ENCODE measurements around the gene CAB39. TPM values are rescaled to one million over a fixed set of nuclear protein-coding genes. Genes with fewer than 3 reads are reported as not detected.
A peak's percentile ranks its signal among the peaks of the same experiment; 100 is the strongest.

CAB39 gene
- polyA plus RNA-seq, 1 donor (not counting 4 experiments of a cell fraction or from before 2014, with no cell fraction given), result 120 TPM

- no peak for TF ChIP-seq EZH2 (IDR thresholded peaks at IDR 0.05; ENCODE audit: low read length)
- TF ChIP-seq CTCF (optimal IDR thresholded peaks at IDR 0.05 in 1 of 3, IDR thresholded peaks at IDR 0.05 in 1 of 3, conservative IDR thresholded peaks at IDR 0.05 in 1 of 3; ENCODE audit: extremely low read depth in 1 of 3, insufficient read depth in 2 of 3, low read length in 3 of 3), result no peak
- Histone ChIP-seq H2AFZ (ENCODE audit: control insufficient read depth, low read length) (no peak overlapping the region), H4K20me1 (ENCODE audit: control insufficient read depth, extremely low read depth, insufficient read depth, low read length) (no peaks in the 10 kb centered on the region), H3K4me1 (ENCODE audit: control insufficient read depth, extremely low read depth, insufficient read depth, low read length) (peaks cover 46% of the 10 kb centered on the region), H3K36me3 (ENCODE audit: control insufficient read depth in 2 of 2, extremely low read depth in 1 of 2, insufficient read depth in 2 of 2, low read length in 2 of 2) (peaks cover 6 to 16% of the 10 kb centered on the region in 2 experiments), H3K9me1 (ENCODE audit: control insufficient read depth, extremely low read depth, insufficient read depth, low read length) (no peaks in the 10 kb centered on the region), H3K9me3 (ENCODE audit: control insufficient read depth, low read depth, low read length) (no peaks in the 10 kb centered on the region), H3K27me3 (ENCODE audit: control insufficient read depth, extremely low read depth, insufficient read depth, low read length) (no peaks in the 10 kb centered on the region), H3K4me3 (ENCODE audit: control insufficient read depth in 2 of 3, extremely low read depth in 1 of 3, insufficient read depth in 2 of 3, low read depth in 1 of 3, low read length in 3 of 3) (no peak overlapping the region), H3K4me2 (ENCODE audit: control insufficient read depth, extremely low read depth, insufficient read depth, low read depth, low read length) (no peak overlapping the region), H3K9ac (ENCODE audit: control insufficient read depth, extremely low read depth, insufficient read depth, low read length) (no peak overlapping the region), H3K79me2 (ENCODE audit: control insufficient read depth, insufficient read depth, low read length) (peaks cover 59% of the 10 kb centered on the region), H3K27ac (ENCODE audit: control insufficient read depth, insufficient read depth, low read length) (no peak overlapping the region)
- FAIRE-seq (no peak), DNase-seq (ENCODE audit: low read depth, low spot score) (no peak)
- dilution Hi-C loops (cut with MboI; ENCODE audit: extremely low pct_ligation_motif_present, low sequenced_read_pairs), result no loop called here
Measured at GRCh38 chr2:230772156-230772555, 59.5 kb downstream of the CAB39 start.

GRCh38 chr2:230773039-230773773, 60.6 kb downstream of the CAB39 start:
- Histone ChIP-seq H3K4me2 (ENCODE audit: control insufficient read depth, extremely low read depth, insufficient read depth, low read depth, low read length) (no peak overlapping the region), H3K27ac (ENCODE audit: control insufficient read depth, insufficient read depth, low read length) (peak overlapping the region; percentile 98)

More at GRCh38 chr2:230773039-230773773, 60.6 kb downstream of the CAB39 start:
- H3K4me3 ChIP-seq (ENCODE audit: control insufficient read depth in 2 of 3, extremely low read depth in 1 of 3, insufficient read depth in 2 of 3, low read depth in 1 of 3, low read length in 3 of 3), result no peak overlapping the region
- peaks cover 0 to 10% of the 10 kb centered on the region in 2 experiments for H3K36me3 ChIP-seq (ENCODE audit: control insufficient read depth in 2 of 2, extremely low read depth in 1 of 2, insufficient read depth in 2 of 2, low read length in 2 of 2)
- H3K9ac ChIP-seq (ENCODE audit: control insufficient read depth, extremely low read depth, insufficient read depth, low read length), result no peak overlapping the region
- no peak overlapping the region for H2AFZ ChIP-seq (ENCODE audit: control insufficient read depth, low read length)
- FAIRE-seq (peak; percentile 48), DNase-seq (ENCODE audit: low read depth, low spot score) (no peak)
- no peaks in the 10 kb centered on the region for H4K20me1 ChIP-seq (ENCODE audit: control insufficient read depth, extremely low read depth, insufficient read depth, low read length)
- TF ChIP-seq CTCF (optimal IDR thresholded peaks at IDR 0.05 in 1 of 3, IDR thresholded peaks at IDR 0.05 in 1 of 3, conservative IDR thresholded peaks at IDR 0.05 in 1 of 3; ENCODE audit: extremely low read depth in 1 of 3, insufficient read depth in 2 of 3, low read length in 3 of 3), result no peak
- no peak for TF ChIP-seq EZH2 (IDR thresholded peaks at IDR 0.05; ENCODE audit: low read length)
- H3K79me2 ChIP-seq (ENCODE audit: control insufficient read depth, insufficient read depth, low read length), result peaks cover 51% of the 10 kb centered on the region
- dilution Hi-C loops (cut with MboI; ENCODE audit: extremely low pct_ligation_motif_present, low sequenced_read_pairs), result no loop called here
- peaks cover 55% of the 10 kb centered on the region for H3K4me1 ChIP-seq (ENCODE audit: control insufficient read depth, extremely low read depth, insufficient read depth, low read length)
- no peaks in the 10 kb centered on the region for H3K9me3 ChIP-seq (ENCODE audit: control insufficient read depth, low read depth, low read length)
- no peaks in the 10 kb centered on the region for H3K9me1 ChIP-seq (ENCODE audit: control insufficient read depth, extremely low read depth, insufficient read depth, low read length)
- no peaks in the 10 kb centered on the region for H3K27me3 ChIP-seq (ENCODE audit: control insufficient read depth, extremely low read depth, insufficient read depth, low read length)

All from keratinocyte (primary cell).